H1 (cell line): ENCODE measurements around the gene NPHP4. TPM values are rescaled to one million over a fixed set of nuclear protein-coding genes. Genes with fewer than 3 reads are reported as not detected.

ENCODE experiments used
- CTCF ChIA-PET: fragments of 300-600 bp; sonication (Branson Sonifier 250); formaldehyde crosslinking; loops from one replicate; lab custom pipeline; 2021; ENCODE audit not compliant: partially characterized antibody; lab: Charles Lee
- POLR2A ChIA-PET: fragments of 300-600 bp; sonication (Branson Sonifier 250); formaldehyde crosslinking; loops from one replicate; lab custom pipeline; 2021; ENCODE audit warnings: inconsistent platforms; ENCODE audit not compliant: partially characterized antibody; lab: Charles Lee
- DNase-seq, 2 experiments: peaks; one replicate each; pipeline versions ENCODE4 v3.0.0 to v3.0.0-alpha.2; 2010 to 2022; ENCODE audit warnings: low spot score in 2 of 2, low read depth in 1 of 2, mixed read lengths in 1 of 2
- FAIRE-seq: peaks from 2 replicates; lab custom pipeline; 2011; peaks lifted over from hg19 to GRCh38; lab: Jason Lieb, UNC
- H2AFZ ChIP-seq: 2 replicates; pipeline ENCODE4 v1.8.1; 2012; ENCODE audit warnings: low read length, inconsistent platforms
- H2AK5ac ChIP-seq: 2 replicates; pipeline ENCODE4 v1.6.1; 2013; ENCODE audit warnings: low read depth, low read length
- H2BK120ac ChIP-seq: replicated peaks from 2 replicates; pipeline ENCODE3; 2013; ENCODE audit warnings: low read depth, low read length, inconsistent platforms
- H2BK12ac ChIP-seq: 2 replicates; pipeline ENCODE4 v1.6.1; 2013; ENCODE audit warnings: low read depth, low read length
- H2BK15ac ChIP-seq: 2 replicates; pipeline ENCODE4 v1.6.1; 2013; ENCODE audit warnings: low read length
- H2BK20ac ChIP-seq: 2 replicates; pipeline ENCODE4 v1.6.1; 2013; ENCODE audit warnings: low read length
- H2BK5ac ChIP-seq: 2 replicates; pipeline ENCODE4 v1.6.1; 2013; ENCODE audit warnings: low read depth, low read length
- H3K14ac ChIP-seq: 2 replicates; pipeline ENCODE4 v1.6.1; 2013; ENCODE audit warnings: inconsistent platforms; ENCODE audit not compliant: insufficient read length
- H3K18ac ChIP-seq: 2 replicates; pipeline ENCODE4 v1.6.1; 2013; ENCODE audit warnings: low read length; ENCODE audit errors: extremely low read depth
- H3K23ac ChIP-seq: 2 replicates; pipeline ENCODE4 v1.6.1; 2013; ENCODE audit warnings: inconsistent platforms; ENCODE audit not compliant: insufficient read length
- H3K23me2 ChIP-seq: 2 replicates; pipeline ENCODE4 v1.6.1; 2013; ENCODE audit warnings: low read depth, low read length
- H3K27ac ChIP-seq: 2 replicates; pipeline ENCODE4 v1.6.1; 2011; ENCODE audit warnings: low read depth, low read length, inconsistent platforms
- H3K27me3 ChIP-seq, 4 experiments: replicated peaks in 1 of 4; 1 replicate in 1 of 4; 2 replicates in 3 of 4; pipeline versions ENCODE4 v1.6.1 to v1.8.1; 2011 to 2013; ENCODE audit warnings: low read length in 3 of 4, mild to moderate bottlenecking in 3 of 4, inconsistent platforms in 2 of 4, mixed read lengths in 2 of 4, moderate library complexity in 1 of 4; ENCODE audit not compliant: control insufficient read depth in 3 of 4, insufficient read depth in 3 of 4; ENCODE audit errors: extremely low read depth in 1 of 4
- H3K36me3 ChIP-seq, 4 experiments: 2 replicates each; pipeline versions ENCODE4 v1.6.1 to v1.8.1; 2011 to 2013; ENCODE audit warnings: mild to moderate bottlenecking in 4 of 4, low read length in 3 of 4, moderate library complexity in 2 of 4, control low read depth in 1 of 4, inconsistent platforms in 1 of 4; ENCODE audit not compliant: insufficient read depth in 4 of 4, control insufficient read depth in 2 of 4
- H3K4ac ChIP-seq: replicated peaks from 2 replicates; pipeline ENCODE3; 2013; ENCODE audit warnings: low read length, low read depth, mixed read lengths, inconsistent platforms; ENCODE audit not compliant: insufficient read length
- H3K4me1 ChIP-seq, 4 experiments: replicated peaks in 1 of 4; 1 replicate in 1 of 4; 2 replicates in 3 of 4; pipeline versions ENCODE4 v1.6.1 to v1.8.1; 2011 to 2013; ENCODE audit warnings: low read length in 3 of 4, inconsistent platforms in 2 of 4, mixed read lengths in 1 of 4; ENCODE audit not compliant: insufficient read depth in 4 of 4, control insufficient read depth in 3 of 4
- H3K4me2 ChIP-seq, 2 experiments: 2 replicates each; pipeline versions ENCODE4 v1.6.1 to v1.8.1; 2011 to 2013; ENCODE audit warnings: low read depth in 2 of 2, low read length in 2 of 2, control low read depth in 1 of 2, inconsistent platforms in 1 of 2, mild to moderate bottlenecking in 1 of 2; ENCODE audit not compliant: insufficient read depth in 1 of 2
- H3K4me3 ChIP-seq, 4 experiments: fragments of 200-600, 300-600 bp in 1 of 4; sonication (generic), shearing (Covaris generic), sonication (Bioruptor Twin) in 1 of 4; 2 replicates each; pipeline versions ENCODE4 v1.5.1 to v1.8.1; 2011 to 2016; ENCODE audit warnings: low read length in 4 of 4, low read depth in 3 of 4, control low read depth in 2 of 4, inconsistent platforms in 2 of 4, mild to moderate bottlenecking in 2 of 4, mixed read lengths in 1 of 4, moderate library complexity in 1 of 4; ENCODE audit not compliant: insufficient read depth in 2 of 4; ENCODE audit errors: extremely low read depth in 1 of 4
- H3K56ac ChIP-seq: replicated peaks from 2 replicates; pipeline ENCODE3; 2013; ENCODE audit warnings: low read depth, mild to moderate bottlenecking, mixed read lengths, low read length, inconsistent platforms; ENCODE audit not compliant: insufficient read length
- H3K79me1 ChIP-seq: 2 replicates; pipeline ENCODE4 v1.6.1; 2013; ENCODE audit warnings: low read depth, low read length, control low read depth
- H3K79me2 ChIP-seq, 2 experiments: 2 replicates each; pipeline versions ENCODE4 v1.6.1 to v1.8.1; 2012 to 2013; ENCODE audit warnings: low read length in 2 of 2, mild to moderate bottlenecking in 2 of 2, inconsistent platforms in 1 of 2; ENCODE audit not compliant: insufficient read depth in 2 of 2, control insufficient read depth in 1 of 2
- H3K9ac ChIP-seq, 4 experiments: replicated peaks in 1 of 4; 1 replicate in 1 of 4; 2 replicates in 3 of 4; pipeline versions ENCODE4 v1.6.1 to v1.8.1; 2011 to 2013; ENCODE audit warnings: low read depth in 3 of 4, low read length in 3 of 4, control low read depth in 2 of 4, mild to moderate bottlenecking in 2 of 4, moderate library complexity in 2 of 4, inconsistent platforms in 1 of 4; ENCODE audit errors: extremely low read depth in 1 of 4
- H3K9me3 ChIP-seq, 2 experiments: 2 replicates each; pipeline versions ENCODE4 v1.6.1 to v1.8.1; 2012 to 2013; ENCODE audit warnings: mild to moderate bottlenecking in 2 of 2, moderate library complexity in 2 of 2, control low read depth in 1 of 2, inconsistent platforms in 1 of 2, low read depth in 1 of 2, low read length in 1 of 2, mixed read lengths in 1 of 2; ENCODE audit not compliant: insufficient read depth in 2 of 2
- H4K20me1 ChIP-seq, 2 experiments: replicated peaks in 1 of 2; 2 replicates each; pipeline versions ENCODE3 to v1.8.1; 2011 to 2013; ENCODE audit warnings: inconsistent platforms in 2 of 2, low read length in 2 of 2, mild to moderate bottlenecking in 1 of 2; ENCODE audit not compliant: insufficient read depth in 2 of 2, control insufficient read depth in 1 of 2
- H4K5ac ChIP-seq: 2 replicates; pipeline ENCODE4 v1.6.1; 2013; ENCODE audit warnings: low read length, low read depth, mixed read lengths, inconsistent platforms; ENCODE audit not compliant: insufficient read length
- H4K8ac ChIP-seq: 2 replicates; pipeline ENCODE4 v1.8.0; 2013; ENCODE audit warnings: mild to moderate bottlenecking, moderate library complexity, low read length, inconsistent platforms; ENCODE audit not compliant: insufficient read depth; ENCODE audit errors: extremely low read depth
- H4K91ac ChIP-seq: replicated peaks from 2 replicates; pipeline ENCODE3; 2013; ENCODE audit warnings: low read length, mixed read lengths, inconsistent platforms; ENCODE audit not compliant: insufficient read length
- EGR1 ChIP-seq: IDR thresholded peaks from 2 replicates; pipeline ENCODE4 v1.6.1; 2011; ENCODE audit warnings: low read depth, low read length, borderline replicate concordance
- HDAC6 ChIP-seq: IDR thresholded peaks from one replicate; pipeline ENCODE4 v1.7.1; 2012; ENCODE audit warnings: low read depth, mild to moderate bottlenecking, inconsistent platforms, low read length, moderate library complexity
- WGBS, 2 experiments: shearing (Covaris generic) in 1 of 2; methylation state at CpG; one replicate each; pipeline versions ENCODE4 v1.1.6 to v1.1.7; 2013 to 2015; ENCODE audit warnings: low lambda C conversion rate in 2 of 2, mixed read lengths in 2 of 2, inconsistent platforms in 1 of 2, low coverage in 1 of 2, missing lambda C conversion rate in 1 of 2; ENCODE audit not compliant: insufficient replicate concordance in 2 of 2, insufficient coverage in 1 of 2, insufficient read length in 1 of 2; ENCODE audit errors: extremely low coverage in 1 of 2, missing lambda C conversion rate in 1 of 2; 5-methylcytosine and 5-hydroxymethylcytosine counted together
- polyA plus RNA-seq, 7 experiments: library from polyadenylated mRNA; depleted of rRNA in 3 of 7; stranded (reverse) in 5 of 7; unstranded in 2 of 7; fragments of >200 nt in 5 of 7; fragments of 200-250 nt in 2 of 7; gene quantifications; 1 replicate in 5 of 7; 2 replicates in 1 of 7; 4 replicates in 1 of 7; pipeline versions ENCODE4 v1.2.1 to v1.2.3, GENCODE V29; 2011 to 2013; ENCODE audit warnings: missing spikeins in 2 of 7, mixed read lengths in 2 of 7
- total RNA-seq: library from RNA; stranded (reverse); fragmentation: NEBNext Ultra II Directional; extraction: Animal tissue kit (Norgen Biotek cat#: 25700); gene quantifications from 2 replicates; pipeline ENCODE4 v1.2.1, GENCODE V29; 2021

Gene NPHP4
- total and polyA plus RNA-seq, 2 of the 8 experiments (the other 6 are each of a cell fraction or from before 2014, with no cell fraction given), result 5.8 to 14.0 TPM

DNA sequence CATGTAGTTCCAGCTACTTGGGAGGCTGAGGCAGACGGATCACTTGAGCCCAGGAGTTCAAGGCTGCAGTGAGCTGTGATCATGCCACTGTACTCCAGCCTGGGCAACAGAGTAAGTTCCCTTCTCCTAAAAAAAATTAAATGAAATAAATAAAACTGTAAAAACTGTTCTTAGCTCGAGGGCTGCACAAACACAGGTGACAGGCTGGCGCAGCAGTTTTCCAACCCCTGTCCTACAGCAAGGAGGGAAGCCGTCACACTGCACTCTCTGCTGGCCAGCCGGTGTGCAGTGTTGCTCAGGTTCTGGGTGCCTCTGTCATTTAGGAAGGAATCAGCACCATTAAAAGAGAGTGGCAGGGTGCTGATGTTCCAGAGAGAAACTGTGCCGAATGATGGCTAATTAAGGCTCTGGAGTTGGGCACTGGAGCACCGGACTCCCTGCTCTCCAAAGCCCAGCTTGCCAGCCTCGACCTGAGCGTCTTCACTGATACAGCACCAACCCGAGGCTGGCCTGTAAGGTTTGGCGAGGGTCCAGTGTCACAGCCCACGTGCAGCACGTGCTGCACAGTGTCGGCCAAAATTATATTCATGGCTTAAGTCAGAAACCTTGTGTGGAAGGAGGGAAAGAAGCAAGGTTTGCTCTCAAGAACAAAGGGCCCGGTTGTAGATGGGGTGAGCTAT is 27.1 kb upstream of the NPHP4 start:
- H3K79me1 ChIP-seq, result no peaks in the 10 kb centered on the region
- DNase-seq (no peak), FAIRE-seq (no peak)
- no peak overlapping the region for H2AK5ac ChIP-seq
- no peak overlapping the region for H3K56ac ChIP-seq
- H3K4me2 ChIP-seq, result no peak overlapping the region
- no peak overlapping the region; the same call in 1 of the 2 replicates for H3K18ac ChIP-seq
- H3K36me3 ChIP-seq, result no peaks in the 10 kb centered on the region
- H2AFZ ChIP-seq, result no peak overlapping the region
- CTCF ChIA-PET, result interaction anchor here (0.8 to 2.7 kb wide), 4 partner anchors 9 to 258 kb away, joined by 3 to 15 read pairs (median 5); no protein-coding TSS in a partner anchor
- H4K91ac ChIP-seq, result no peak overlapping the region
- H3K4me3 ChIP-seq, result no peak overlapping the region
- H4K20me1 ChIP-seq, result peaks cover 0 to 2% of the 10 kb centered on the region in 2 experiments
- TF ChIP-seq HDAC6, result no peak
- no peak for TF ChIP-seq EGR1
- no peaks in the 10 kb centered on the region for H3K79me2 ChIP-seq
- H4K8ac ChIP-seq, result no peak overlapping the region
- no peak overlapping the region for H3K9ac ChIP-seq
- no peaks in the 10 kb centered on the region for H3K27me3 ChIP-seq
- H4K5ac ChIP-seq, result no peak overlapping the region
- POLR2A ChIA-PET, result interaction anchor here (1.3 kb wide), 1 partner anchor 17 kb away, joined by 3 read pairs; no protein-coding TSS in a partner anchor
- H2BK15ac ChIP-seq, result no peak overlapping the region
- no peak overlapping the region for H2BK12ac ChIP-seq
- no peaks in the 10 kb centered on the region for H3K9me3 ChIP-seq
- H2BK20ac ChIP-seq, result no peak overlapping the region
- no peak overlapping the region for H3K27ac ChIP-seq
- H3K4me1 ChIP-seq, result no peaks in the 10 kb centered on the region
- H3K23ac ChIP-seq, result no peak overlapping the region
- no peak overlapping the region for H2BK5ac ChIP-seq
- peaks cover 5% of the 10 kb centered on the region; the same call in 1 of the 2 replicates for H3K23me2 ChIP-seq
- no peak overlapping the region for H3K4ac ChIP-seq
- no peak overlapping the region for H3K14ac ChIP-seq
- 88% methylated on average over 15 of the region's 15 CpGs; no CpG with 5 or more reads in 1 of the 2 experiments for WGBS, 2 experiments
- H2BK120ac ChIP-seq, result no peak overlapping the region
